Nephron progenitor cell (in vitro differentiated cells): Measurements from ENCODE around the gene SOS1.
"Not testable (repeated sequence)": the region's sequence is repeated elsewhere in the genome, so short reads cannot be mapped to it uniquely, and the experiment has no call there.

Experiments
- DNase-seq: peaks from one replicate; pipeline ENCODE4 v3.0.0; 2021
- H3K27ac Mint-ChIP-seq: 2 replicates; pipeline ENCODE4 v1.8.0; 2021; ENCODE audit warnings: mild to moderate bottlenecking, moderate library complexity, mixed read lengths
- H3K27me3 Mint-ChIP-seq: 2 replicates; pipeline ENCODE4 v1.8.0; 2021; ENCODE audit warnings: mild to moderate bottlenecking, low read depth, mixed read lengths; ENCODE audit not compliant: poor library complexity
- H3K36me3 Mint-ChIP-seq: 2 replicates; pipeline ENCODE4 v1.8.0; 2021; ENCODE audit warnings: low read depth, mixed read lengths
- H3K4me1 Mint-ChIP-seq: 2 replicates; pipeline ENCODE4 v1.8.0; 2021; ENCODE audit warnings: mixed read lengths
- H3K4me3 Mint-ChIP-seq: 2 replicates; pipeline ENCODE4 v1.8.0; 2021; ENCODE audit warnings: mild to moderate bottlenecking, moderate library complexity, mixed read lengths
- H3K9me3 Mint-ChIP-seq: 2 replicates; pipeline ENCODE4 v1.8.0; 2021; ENCODE audit warnings: mild to moderate bottlenecking, moderate library complexity, mixed read lengths
- CTCF ChIP-seq: fragments of 200-600 bp; sonication (generic); IDR thresholded peaks from 2 replicates; pipeline ENCODE4 v1.5.0; 2021; ENCODE audit warnings: antibody characterized with exemption

Gene SOS1

GRCh38 chr2:39156107-39156506, 35.3 kb upstream of the SOS1 start:
- no peak overlapping the region for H3K27ac Mint-ChIP-seq
- no peak for DNase-seq

DNA sequence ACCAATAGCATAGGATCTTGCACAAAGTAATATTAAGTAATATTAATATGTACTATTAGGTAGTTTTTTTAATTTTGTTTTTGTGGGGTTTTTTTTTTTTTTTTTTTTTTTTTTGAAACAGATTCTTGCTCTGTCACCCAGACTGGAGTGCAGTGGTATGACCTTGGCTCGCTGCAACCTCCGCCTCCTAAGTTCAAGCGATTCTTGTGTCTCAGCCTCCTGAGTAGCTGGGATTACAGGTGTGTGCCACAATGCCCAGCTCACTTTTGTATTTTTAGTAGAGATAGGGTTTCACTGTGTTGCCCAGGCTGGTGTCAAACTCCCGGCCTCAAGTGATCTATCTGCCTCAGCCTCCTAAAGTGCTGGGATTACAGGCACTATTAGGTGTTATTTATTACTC, 34.7 kb upstream of the SOS1 start:
- not testable (repeated sequence) for H3K4me3 Mint-ChIP-seq, H3K9me3 Mint-ChIP-seq, H3K27ac Mint-ChIP-seq, H3K4me1 Mint-ChIP-seq, DNase-seq, H3K36me3 Mint-ChIP-seq, H3K27me3 Mint-ChIP-seq

More at GRCh38 chr2:39156107-39156506, 35.3 kb upstream of the SOS1 start:
- Mint-ChIP-seq H3K9me3 (no peaks in the 10 kb centered on the region), H3K36me3 (no peaks in the 10 kb centered on the region), H3K4me3 (no peak overlapping the region), H3K27me3 (peaks cover 3% of the 10 kb centered on the region), H3K4me1 (peaks cover 5% of the 10 kb centered on the region)
- no peak for TF ChIP-seq CTCF

DNA sequence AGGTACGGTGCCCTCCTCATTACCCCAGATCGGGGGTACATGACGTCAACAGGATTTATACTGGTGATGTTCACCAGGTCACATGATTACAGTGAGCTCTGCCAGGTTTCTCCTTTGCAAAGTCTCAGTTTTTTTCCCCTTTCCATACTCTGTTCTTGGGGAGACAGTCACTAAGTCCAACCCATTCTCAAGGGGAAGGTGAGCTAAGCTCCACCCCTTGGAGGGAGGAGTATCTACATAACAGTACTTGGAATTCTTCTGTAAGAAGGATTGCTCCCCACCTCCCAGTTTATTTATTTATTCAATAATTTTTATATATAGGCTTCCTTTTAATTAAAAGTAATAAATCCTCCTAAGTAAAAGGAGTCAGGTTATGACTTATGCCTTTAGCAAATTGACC, 34.1 kb upstream of the SOS1 start:
- H3K4me1 Mint-ChIP-seq, result peaks cover 5% of the 10 kb centered on the region
- no peak overlapping the region for H3K27ac Mint-ChIP-seq
- peaks cover 7% of the 10 kb centered on the region for H3K27me3 Mint-ChIP-seq
- TF ChIP-seq CTCF, result no peak
- H3K4me3 Mint-ChIP-seq, result no peak overlapping the region
- H3K9me3 Mint-ChIP-seq, result no peaks in the 10 kb centered on the region
- H3K36me3 Mint-ChIP-seq, result no peaks in the 10 kb centered on the region
- no peak for DNase-seq

- no peak overlapping the region for H3K4me3 Mint-ChIP-seq
- H3K27me3 Mint-ChIP-seq, result peaks cover 3% of the 10 kb centered on the region
- no peaks in the 10 kb centered on the region for H3K9me3 Mint-ChIP-seq
- no peak for TF ChIP-seq CTCF
- no peak for DNase-seq
- H3K4me1 Mint-ChIP-seq, result peaks cover 5% of the 10 kb centered on the region
- H3K36me3 Mint-ChIP-seq, result no peaks in the 10 kb centered on the region
- no peak overlapping the region for H3K27ac Mint-ChIP-seq
Observed at GRCh38 chr2:39153312-39153711, 32.5 kb upstream of the SOS1 start.

DNA sequence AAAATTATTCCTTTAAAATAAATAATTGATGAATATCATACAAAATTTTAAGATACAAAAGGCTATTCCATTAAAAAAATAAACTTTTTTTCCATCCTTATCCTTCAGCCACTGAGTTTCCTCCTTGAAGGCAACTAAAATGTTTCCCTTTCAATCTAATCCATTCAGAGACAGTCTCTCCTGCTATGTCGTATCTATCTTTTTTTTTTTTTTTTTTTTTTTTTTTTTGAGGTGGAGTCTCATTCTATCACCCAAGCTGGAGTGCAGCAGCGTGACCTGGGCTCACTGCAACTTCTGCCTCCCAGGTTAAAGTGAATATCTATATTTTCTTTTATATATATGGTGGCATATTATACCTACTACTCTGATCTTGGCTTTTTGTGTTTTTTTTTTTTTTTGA, 31.7 kb upstream of the SOS1 start:
- H3K27me3 Mint-ChIP-seq, result peaks cover 3% of the 10 kb centered on the region
- no peak for TF ChIP-seq CTCF
- no peak overlapping the region for H3K27ac Mint-ChIP-seq
- H3K4me1 Mint-ChIP-seq, result peaks cover 5% of the 10 kb centered on the region
- no peak overlapping the region for H3K4me3 Mint-ChIP-seq
- DNase-seq, result no peak
- no peaks in the 10 kb centered on the region for H3K36me3 Mint-ChIP-seq
- no peaks in the 10 kb centered on the region for H3K9me3 Mint-ChIP-seq

- no peak for TF ChIP-seq CTCF
- Mint-ChIP-seq H3K27me3 (peaks cover 3% of the 10 kb centered on the region), H3K4me1 (peaks cover 5% of the 10 kb centered on the region), H3K9me3 (no peaks in the 10 kb centered on the region), H3K36me3 (no peaks in the 10 kb centered on the region), H3K27ac (no peak overlapping the region), H3K4me3 (no peak overlapping the region)
- no peak for DNase-seq
Observed at GRCh38 chr2:39150890-39151497, 30.1 kb upstream of the SOS1 start.
